Measurements from ENCODE around the gene LBP.

LBP gene

GRCh38 chr20:38354227-38354626 lies 7.9 kb downstream of the LBP start:
- no peak for TF ChIP-seq CTCF (IDR thresholded peaks at IDR 0.05; ENCODE audit: insufficient read depth, low read length)
- no peak for TF ChIP-seq SPI1 (IDR thresholded peaks at IDR 0.05; ENCODE audit: borderline replicate concordance, low read depth)
- no peak for TF ChIP-seq POLR2AphosphoS5 (IDR thresholded peaks at IDR 0.05; ENCODE audit: low read depth)
- no peak for TF ChIP-seq REST (IDR thresholded peaks at IDR 0.05; ENCODE audit: insufficient replicate concordance, low read depth)
- TF ChIP-seq GABPA (IDR thresholded peaks at IDR 0.05; ENCODE audit: low read depth), result no peak
- no peak overlapping the region for H3K27ac ChIP-seq (replicated peaks)
- no peak overlapping the region for H3K4me3 ChIP-seq (replicated peaks; ENCODE audit: insufficient read depth, low read length)
- DNase-seq (ENCODE audit: low read depth in 1 of 2, low spot score in 1 of 2), result no peak
- no peaks in the 10 kb centered on the region for H3K27me3 ChIP-seq (ENCODE audit: insufficient read depth, poor library complexity, severe bottlenecking)

- Histone ChIP-seq H3K27ac (replicated peaks) (no peak overlapping the region), H3K27me3 (ENCODE audit: insufficient read depth, poor library complexity, severe bottlenecking) (no peaks in the 10 kb centered on the region), H3K4me3 (replicated peaks; ENCODE audit: insufficient read depth, low read length) (no peak overlapping the region)
- no peak for DNase-seq (ENCODE audit: low read depth in 1 of 2, low spot score in 1 of 2)
- no peak for TF ChIP-seq GABPA (IDR thresholded peaks at IDR 0.05; ENCODE audit: low read depth)
- TF ChIP-seq SPI1 (IDR thresholded peaks at IDR 0.05; ENCODE audit: borderline replicate concordance, low read depth), result no peak
- TF ChIP-seq POLR2AphosphoS5 (IDR thresholded peaks at IDR 0.05; ENCODE audit: low read depth), result no peak
- no peak for TF ChIP-seq REST (IDR thresholded peaks at IDR 0.05; ENCODE audit: insufficient replicate concordance, low read depth)
Observed at GRCh38 chr20:38355161-38356012, 9.1 kb downstream of the LBP start.

GRCh38 chr20:38357653-38358207 lies 11.4 kb downstream of the LBP start:
- H3K27ac ChIP-seq (replicated peaks), result no peak overlapping the region
- H3K4me3 ChIP-seq (replicated peaks; ENCODE audit: insufficient read depth, low read length), result no peak overlapping the region
- DNase-seq (ENCODE audit: low read depth in 1 of 2, low spot score in 1 of 2), result no peak
- no peak for TF ChIP-seq REST (IDR thresholded peaks at IDR 0.05; ENCODE audit: insufficient replicate concordance, low read depth)
- TF ChIP-seq POLR2AphosphoS5 (IDR thresholded peaks at IDR 0.05; ENCODE audit: low read depth), result no peak
- TF ChIP-seq CTCF (IDR thresholded peaks at IDR 0.05; ENCODE audit: insufficient read depth, low read length), result no peak
- TF ChIP-seq GABPA (IDR thresholded peaks at IDR 0.05; ENCODE audit: low read depth), result no peak
- no peak for TF ChIP-seq SPI1 (IDR thresholded peaks at IDR 0.05; ENCODE audit: borderline replicate concordance, low read depth)
- H3K27me3 ChIP-seq (ENCODE audit: insufficient read depth, poor library complexity, severe bottlenecking), result no peaks in the 10 kb centered on the region

Measured in HL-60 (cell line).